Hippocampal formation (tissue), 2 donors: ENCODE data around the gene SDC1.
A peak's percentile ranks its signal among the peaks of the same experiment; 100 is the strongest.
"Not testable (repeated sequence)": the region's sequence is repeated elsewhere in the genome, so short reads cannot be mapped to it uniquely, and the experiment has no call there.

Experiments
- DNase-seq, 2 donors: peaks; one replicate each; lab custom pipeline; 2025; lab: John Stamatoyannopoulos, UW

The SDC1 gene

GRCh38 chr2:20224716-20225293 lies at the start of gene SDC1:
Gene SDC1, minus strand, starts transcription at chr2:20225130. Its CDS starts 263 bp downstream, at chr2:20224867.
- peak in 1 of 2 donors; percentile 15 for DNase-seq

- no peak for DNase-seq
Observed at GRCh38 chr2:20273042-20273441, 48.1 kb upstream of the SDC1 start.

GRCh38 chr2:20268317-20268716 lies 43.4 kb upstream of the SDC1 start:
- DNase-seq, result not testable (repeated sequence)

GRCh38 chr2:20267529-20267928 lies 42.6 kb upstream of the SDC1 start:
- no peak for DNase-seq

GRCh38 chr2:20264629-20265028 lies 39.7 kb upstream of the SDC1 start:
- DNase-seq, result no peak

GRCh38 chr2:20257411-20257810 lies 32.5 kb upstream of the SDC1 start:
- no peak for DNase-seq

- DNase-seq, result no peak
Observed at GRCh38 chr2:20254731-20255130, 29.8 kb upstream of the SDC1 start.

GRCh38 chr2:20250436-20250835 lies 25.5 kb upstream of the SDC1 start:
- DNase-seq, result no peak

- no peak for DNase-seq
Observed at GRCh38 chr2:20249170-20249569, 24.2 kb upstream of the SDC1 start.

GRCh38 chr2:20247084-20247483 lies 22.2 kb upstream of the SDC1 start:
- no peak for DNase-seq

- DNase-seq, result not testable (repeated sequence)
Observed at GRCh38 chr2:20243637-20244036, 18.7 kb upstream of the SDC1 start.

- no peak for DNase-seq
Observed at GRCh38 chr2:20242727-20243377, 17.9 kb upstream of the SDC1 start.

GRCh38 chr2:20241973-20242726 lies 17.2 kb upstream of the SDC1 start:
- DNase-seq, result no peak

GRCh38 chr2:20240291-20240690 lies 15.4 kb upstream of the SDC1 start:
- DNase-seq, result not testable (repeated sequence)

GRCh38 chr2:20236496-20236895 lies 11.6 kb upstream of the SDC1 start:
- DNase-seq, result no peak

GRCh38 chr2:20235655-20236305 lies 10.8 kb upstream of the SDC1 start:
- DNase-seq, result no peak

GRCh38 chr2:20234597-20234996 lies 9.7 kb upstream of the SDC1 start:
- not testable (repeated sequence) for DNase-seq

- DNase-seq, result no peak
Observed at GRCh38 chr2:20232837-20233207, 7.9 kb upstream of the SDC1 start.

- DNase-seq, result no peak
Observed at GRCh38 chr2:20231598-20232026, 6.7 kb upstream of the SDC1 start.

- no peak for DNase-seq
Observed at GRCh38 chr2:20231159-20231558, 6.2 kb upstream of the SDC1 start.

GRCh38 chr2:20230114-20230425 lies 5.1 kb upstream of the SDC1 start:
- DNase-seq, result no peak

GRCh38 chr2:20229322-20230113 lies 4.6 kb upstream of the SDC1 start:
- no peak for DNase-seq
